Upper lobe of left lung (tissue), 6 donors: ENCODE results near the gene MTA2. TPM values are rescaled to one million over a fixed set of nuclear protein-coding genes. Genes with fewer than 3 reads are reported as not detected.

ENCODE experiments used
- ATAC-seq, 2 donors: fragments of 200-7000 bp; cut with Tn5 transposase; one replicate each; pipeline ENCODE4 v1.9.1; 2022; ENCODE audit warnings: mild to moderate bottlenecking in 2 of 2, moderate library complexity in 2 of 2; ENCODE audit not compliant: low FRiP score in 2 of 2
- DNase-seq, 2 donors: peaks; one replicate each; pipeline ENCODE4 v3.0.0-alpha.2; 2019 to 2020
- H3K27ac ChIP-seq, 4 donors: fragments of 200-600 bp; sonication (generic); one replicate each; pipeline ENCODE4 v1.5.1; 2016 to 2019
- H3K27me3 ChIP-seq, 4 donors: fragments of 200-600 bp; sonication (generic); one replicate each; pipeline ENCODE4 v1.5.1; 2017 to 2019
- H3K36me3 ChIP-seq, 4 donors: fragments of 200-600 bp; sonication (generic); one replicate each; pipeline ENCODE4 v1.5.1; 2016 to 2019
- H3K4me1 ChIP-seq, 4 donors: fragments of 200-600 bp; sonication (generic); one replicate each; pipeline ENCODE4 v1.5.1; 2018 to 2019
- H3K4me3 ChIP-seq, 4 donors: fragments of 200-600 bp; sonication (generic); one replicate each; pipeline ENCODE4 v1.5.1; 2017 to 2019; ENCODE audit warnings: mild to moderate bottlenecking in 2 of 4, moderate library complexity in 1 of 4
- H3K9me3 ChIP-seq, 4 donors: fragments of 200-600 bp; sonication (generic); one replicate each; pipeline ENCODE4 v1.5.1; 2018 to 2019
- CTCF ChIP-seq, 6 experiments: fragments of 450-650 bp in 4 of 6; fragments of 200-600 bp in 2 of 6; sonication (generic) in 2 of 6; IDR thresholded peaks; one replicate each; pipeline ENCODE4 v1.5.1; 2016 to 2019; ENCODE audit warnings: antibody characterized with exemption in 6 of 6
- EP300 ChIP-seq, 4 donors: sonication (generic); formaldehyde crosslinking; IDR thresholded peaks; one replicate each; pipeline ENCODE4 v1.5.1; 2017; ENCODE audit warnings: antibody characterized with exemption in 4 of 4, control low read depth in 2 of 4
- POLR2A ChIP-seq, 4 donors: fragments of 450-650 bp; IDR thresholded peaks; one replicate each; pipeline ENCODE4 v1.5.1; 2016 to 2017; ENCODE audit warnings: antibody characterized with exemption in 4 of 4, mild to moderate bottlenecking in 2 of 4
- POLR2AphosphoS5 ChIP-seq, 2 donors: sonication (generic); formaldehyde crosslinking; IDR thresholded peaks; one replicate each; pipeline ENCODE4 v1.5.1; 2017; ENCODE audit warnings: antibody characterized with exemption in 2 of 2
- WGBS, 2 donors: methylation state at CpG; one replicate each; pipeline ENCODE4 v1.1.5; 2017 to 2018; 5-methylcytosine and 5-hydroxymethylcytosine counted together
- total RNA-seq, 6 donors: library from RNA; depleted of rRNA in 4 of 6; stranded (reverse); fragments of >200 nt in 4 of 6; gene quantifications; one replicate each; pipeline versions ENCODE4 v1.1.0 to v1.2.1, GENCODE V29; 2016 to 2021
- donor health status: DM: no; HTN: no; CAD: no; lungs with moderate emphysema.
- donor health status: DM: no; HTN: yes; CAD: no; lungs with severe emphysema.

MTA2 gene
- total RNA-seq, 6 donors from 2014 or later: 57.6 to 88.0 (median 69.8) TPM

GRCh38 chr11:62595124-62595523, 6.5 kb downstream of the MTA2 start:
- Histone ChIP-seq H3K4me3 (no peak overlapping the region), H3K9me3 (no peaks in the 10 kb centered on the region), H3K4me1 (peaks cover 43 to 50% (median 44%) of the 10 kb centered on the region in 4 donors), H3K36me3 (peaks cover 27 to 51% (median 50%) of the 10 kb centered on the region in 4 donors), H3K27me3 (no peaks in the 10 kb centered on the region), H3K27ac (no peak overlapping the region)
- TF ChIP-seq POLR2AphosphoS5 (IDR thresholded peaks at IDR 0.05): no peak
- TF ChIP-seq POLR2A (IDR thresholded peaks at IDR 0.05): no peak
- no peak for TF ChIP-seq CTCF (IDR thresholded peaks at IDR 0.05)
- TF ChIP-seq EP300 (IDR thresholded peaks at IDR 0.05): no peak
- no peak for ATAC-seq
- DNase-seq: no peak
- WGBS, 2 donors: 88 to 93% methylated on average over 8 of the region's 8 CpGs

GRCh38 chr11:62593434-62594044, 8.1 kb downstream of the MTA2 start:
- peak in 1 of 2 donors; percentile 87 for DNase-seq
- ATAC-seq: peak; percentile 31 to 54
- H3K36me3 ChIP-seq: peaks cover 27 to 55% (median 52%) of the 10 kb centered on the region in 4 donors
- H3K4me1 ChIP-seq: peaks cover 30 to 46% (median 34%) of the 10 kb centered on the region in 4 donors
- peak overlapping the region in 2 of 4 donors; percentile 94 to 97 for H3K27ac ChIP-seq
- WGBS, 2 donors: 57 to 59% methylated on average over 12 to 13 of the region's 13 CpGs
- H3K27me3 ChIP-seq: no peaks in the 10 kb centered on the region
- no peak overlapping the region for H3K4me3 ChIP-seq
- TF ChIP-seq POLR2A (IDR thresholded peaks at IDR 0.05) (no peak), CTCF (IDR thresholded peaks at IDR 0.05) (peak; percentile 40 to 64 (median 51)), EP300 (IDR thresholded peaks at IDR 0.05) (no peak)
- no peaks in the 10 kb centered on the region for H3K9me3 ChIP-seq

- peaks cover 29 to 55% (median 49%) of the 10 kb centered on the region in 4 donors for H3K36me3 ChIP-seq
- no peak for TF ChIP-seq POLR2A (IDR thresholded peaks at IDR 0.05)
- no peak for TF ChIP-seq CTCF (IDR thresholded peaks at IDR 0.05)
- no peak for TF ChIP-seq EP300 (IDR thresholded peaks at IDR 0.05)
- TF ChIP-seq POLR2AphosphoS5 (IDR thresholded peaks at IDR 0.05): no peak
- peaks cover 28 to 43% (median 31%) of the 10 kb centered on the region in 4 donors for H3K4me1 ChIP-seq
- WGBS, 2 donors: 74 to 79% methylated on average over 8 of the region's 8 CpGs
- no peak overlapping the region for H3K4me3 ChIP-seq
- H3K27ac ChIP-seq: peak overlapping the region; percentile 94 to 97 (median 95)
- DNase-seq (no peak), ATAC-seq (no peak)
- H3K27me3 ChIP-seq: no peaks in the 10 kb centered on the region
- no peaks in the 10 kb centered on the region for H3K9me3 ChIP-seq
These were observed 8.7 kb downstream of the MTA2 start for GRCh38 chr11:62592989-62593421.

GRCh38 chr11:62592146-62592815, 9.4 kb downstream of the MTA2 start:
- DNase-seq (no peak), ATAC-seq (peak; percentile 0 to 2)
- Histone ChIP-seq H3K4me3 (peak overlapping the region; percentile 28 to 87 (median 70)), H3K36me3 (peaks cover 22 to 53% (median 46%) of the 10 kb centered on the region in 4 donors), H3K27ac (peak overlapping the region; percentile 94 to 97 (median 95)), H3K4me1 (peaks cover 28 to 40% (median 31%) of the 10 kb centered on the region in 4 donors), H3K27me3 (no peaks in the 10 kb centered on the region), H3K9me3 (no peaks in the 10 kb centered on the region)
- TF ChIP-seq POLR2A (IDR thresholded peaks at IDR 0.05): no peak
- peak in 1 of 6 experiments; percentile 2 for TF ChIP-seq CTCF (IDR thresholded peaks at IDR 0.05)
- 13 to 23% methylated on average over 12 to 17 of the region's 17 CpGs for WGBS, 2 donors
